NCI-H1092 treated with DMSO at 0.1 percent for 48 hours (cell line): Measurements from ENCODE around the gene UHRF2.
"Not testable (repeated sequence)": the region's sequence is repeated elsewhere in the genome, so short reads cannot be mapped to it uniquely, and the experiment has no call there.

Experiments used
- DNase-seq: peaks from one replicate; lab custom pipeline; 2025; lab: John Stamatoyannopoulos, UW

The UHRF2 gene

GRCh38 chr9:6412487-6413364, at the start of gene UHRF2:
Gene UHRF2, plus strand, starts transcription at chr9:6413199. Its CDS starts 292 bp downstream, at chr9:6413491.
- DNase-seq = peak; percentile 96

- no peak for DNase-seq
Measured at GRCh38 chr9:6367128-6367890, 45.7 kb upstream of the UHRF2 start.

- DNase-seq = no peak
Measured at GRCh38 chr9:6368831-6369230, 44.2 kb upstream of the UHRF2 start.

GRCh38 chr9:6381477-6382012, 31.5 kb upstream of the UHRF2 start:
- DNase-seq = not testable (repeated sequence)

GRCh38 chr9:6382681-6383080, 30.3 kb upstream of the UHRF2 start:
- no peak for DNase-seq

GRCh38 chr9:6383551-6384225, 29.3 kb upstream of the UHRF2 start:
- no peak for DNase-seq

- DNase-seq = no peak
Measured at GRCh38 chr9:6384732-6385131, 28.3 kb upstream of the UHRF2 start.

- DNase-seq = no peak
Measured at GRCh38 chr9:6399071-6399470, 13.9 kb upstream of the UHRF2 start.

GRCh38 chr9:6405371-6405770, 7.6 kb upstream of the UHRF2 start:
- DNase-seq = no peak

- no peak for DNase-seq
Measured at GRCh38 chr9:6407778-6408177, 5.2 kb upstream of the UHRF2 start.

GRCh38 chr9:6408320-6408719, 4.7 kb upstream of the UHRF2 start:
- DNase-seq = no peak

GRCh38 chr9:6409811-6410210, 3.2 kb upstream of the UHRF2 start:
- DNase-seq = no peak

GRCh38 chr9:6410633-6411032, 2.4 kb upstream of the UHRF2 start:
- no peak for DNase-seq

- DNase-seq = peak; percentile 83
Measured at GRCh38 chr9:6413365-6414246, 607 bp downstream of the UHRF2 start.

GRCh38 chr9:6414247-6414641, 1.2 kb downstream of the UHRF2 start:
- DNase-seq = peak; percentile 42

GRCh38 chr9:6415266-6415665, 2.3 kb downstream of the UHRF2 start:
- no peak for DNase-seq

- no peak for DNase-seq
Measured at GRCh38 chr9:6417186-6417585, 4.2 kb downstream of the UHRF2 start.

GRCh38 chr9:6418764-6419163, 5.8 kb downstream of the UHRF2 start:
- DNase-seq = no peak

- no peak for DNase-seq
Measured at GRCh38 chr9:6424940-6425339, 11.9 kb downstream of the UHRF2 start.

- DNase-seq = no peak
Measured at GRCh38 chr9:6426117-6426516, 13.1 kb downstream of the UHRF2 start.
